HFF-Myc (cell line): ENCODE results near the gene CACHD1.

ENCODE experiments used
- DNase-seq: peaks from one replicate; pipeline ENCODE4 v3.0.0-alpha.2; 2011; ENCODE audit warnings: low read depth; ENCODE audit errors: extremely low read depth
- H3K4me3 ChIP-seq: replicated peaks from 2 replicates; pipeline ENCODE4 v1.5.1; 2011; ENCODE audit warnings: low read depth, mild to moderate bottlenecking, control low read depth, low read length
- CTCF ChIP-seq: IDR thresholded peaks from 2 replicates; pipeline ENCODE4 v1.5.1; 2012; ENCODE audit warnings: mild to moderate bottlenecking, low read depth, low read length, control low read depth; ENCODE audit errors: missing control alignments

The CACHD1 gene

GRCh38 chr1:64574301-64574700, 104.4 kb downstream of the CACHD1 start:
- H3K4me3 ChIP-seq, result no peak overlapping the region
- TF ChIP-seq CTCF, result no peak
- DNase-seq, result no peak

GRCh38 chr1:64575881-64576676, 106.2 kb downstream of the CACHD1 start:
- no peak for TF ChIP-seq CTCF
- H3K4me3 ChIP-seq, result no peak overlapping the region
- DNase-seq, result no peak

GRCh38 chr1:64578270-64578973, 108.5 kb downstream of the CACHD1 start:
- no peak for TF ChIP-seq CTCF
- DNase-seq, result no peak
- H3K4me3 ChIP-seq, result no peak overlapping the region

- no peak for TF ChIP-seq CTCF
- no peak overlapping the region for H3K4me3 ChIP-seq
Measured at GRCh38 chr1:64579767-64580166, 109.8 kb downstream of the CACHD1 start.

GRCh38 chr1:64581135-64581842, 111.4 kb downstream of the CACHD1 start:
- DNase-seq, result no peak

More at GRCh38 chr1:64579767-64580166, 109.8 kb downstream of the CACHD1 start:
- DNase-seq, result no peak

GRCh38 chr1:64581843-64582185, 111.9 kb downstream of the CACHD1 start:
- no peak for DNase-seq
- H3K4me3 ChIP-seq, result no peak overlapping the region
- no peak for TF ChIP-seq CTCF

More at GRCh38 chr1:64581135-64581842, 111.4 kb downstream of the CACHD1 start:
- H3K4me3 ChIP-seq, result no peak overlapping the region
- TF ChIP-seq CTCF, result no peak
